Breast epithelium (tissue), 4 donors: Measurements from ENCODE around the gene GABRE. TPM values are rescaled to one million over a fixed set of nuclear protein-coding genes. Genes with fewer than 3 reads are reported as not detected.

Experiments
- DNase-seq, 2 donors: peaks; one replicate each; pipeline ENCODE4 v3.0.0-alpha.2; 2019; ENCODE audit warnings: low spot score in 2 of 2
- H3K27ac ChIP-seq, 2 donors: fragments of 200-600 bp; sonication (generic) in 1 of 2; one replicate each; pipeline ENCODE4 v1.5.1; 2016 to 2019; ENCODE audit warnings: mild to moderate bottlenecking in 1 of 2
- H3K27me3 ChIP-seq, 2 donors: fragments of 200-600 bp; sonication (generic) in 1 of 2; one replicate each; pipeline versions ENCODE4 v1.5.1 to v1.6.0; 2017 to 2019; ENCODE audit warnings: control low read depth in 1 of 2, mild to moderate bottlenecking in 1 of 2
- H3K36me3 ChIP-seq: fragments of 200-600 bp; one replicate; pipeline ENCODE4 v1.5.1; 2019
- H3K4me1 ChIP-seq, 2 donors: fragments of 200-600 bp; sonication (generic); one replicate each; pipeline ENCODE4 v1.5.1; 2016 to 2019; ENCODE audit warnings: control low read depth in 1 of 2
- H3K4me3 ChIP-seq, 3 donors: fragments of 200-600 bp; sonication (generic); 1 replicate in 2 of 3; 2 replicates in 1 of 3; pipeline ENCODE4 v1.5.1; 2016 to 2019; ENCODE audit warnings: mild to moderate bottlenecking in 3 of 3, moderate library complexity in 2 of 3
- H3K9me3 ChIP-seq, 2 donors: fragments of 200-600 bp; sonication (generic) in 1 of 2; one replicate each; pipeline ENCODE4 v1.5.1; 2016 to 2019; ENCODE audit warnings: control low read depth in 1 of 2
- CTCF ChIP-seq, 3 donors: fragments of 450-650 bp; IDR thresholded peaks; one replicate each; pipeline ENCODE4 v1.5.1; 2016 to 2017; ENCODE audit warnings: antibody characterized with exemption in 3 of 3, mild to moderate bottlenecking in 3 of 3, moderate library complexity in 3 of 3
- POLR2A ChIP-seq: fragments of 450-650 bp; IDR thresholded peaks from one replicate; pipeline ENCODE4 v1.6.1; 2016; ENCODE audit warnings: antibody characterized with exemption, mild to moderate bottlenecking, moderate library complexity
- POLR2AphosphoS5 ChIP-seq, 3 donors: sonication (generic); formaldehyde crosslinking; IDR thresholded peaks; one replicate each; pipeline ENCODE4 v1.6.1; 2017; ENCODE audit warnings: antibody characterized with exemption in 3 of 3
- intact Hi-C: fragments of 100-400 bp; cut with DNase I; formaldehyde crosslinking; loops from one replicate; pipeline ENCODE4 v1.15.1; 2023; ENCODE audit warnings: low total_unique reads
- total RNA-seq, 3 donors: library from RNA; depleted of rRNA; stranded (reverse); fragments of >200 nt; gene quantifications; one replicate each; pipeline ENCODE4 v1.1.0, GENCODE V29; 2016

The GABRE gene
- total RNA-seq, 3 donors from 2014 or later = 42.0 to 120 (median 85.5) TPM

- Histone ChIP-seq H3K4me3 (no peak overlapping the region), H3K27me3 (peaks cover 0 to 12% of the 10 kb centered on the region in 2 donors), H3K9me3 (no peaks in the 10 kb centered on the region), H3K4me1 (no peaks in the 10 kb centered on the region), H3K27ac (no peak overlapping the region), H3K36me3 (peaks cover 4% of the 10 kb centered on the region)
- no peak for TF ChIP-seq POLR2AphosphoS5 (IDR thresholded peaks at IDR 0.05)
- no peak for TF ChIP-seq POLR2A
- no peak for TF ChIP-seq CTCF (IDR thresholded peaks at IDR 0.05)
- intact Hi-C loops = no loop called here
- no peak for DNase-seq
These were observed 39.1 kb downstream of the GABRE start for GRCh38 chrX:151935358-151935757.

DNA sequence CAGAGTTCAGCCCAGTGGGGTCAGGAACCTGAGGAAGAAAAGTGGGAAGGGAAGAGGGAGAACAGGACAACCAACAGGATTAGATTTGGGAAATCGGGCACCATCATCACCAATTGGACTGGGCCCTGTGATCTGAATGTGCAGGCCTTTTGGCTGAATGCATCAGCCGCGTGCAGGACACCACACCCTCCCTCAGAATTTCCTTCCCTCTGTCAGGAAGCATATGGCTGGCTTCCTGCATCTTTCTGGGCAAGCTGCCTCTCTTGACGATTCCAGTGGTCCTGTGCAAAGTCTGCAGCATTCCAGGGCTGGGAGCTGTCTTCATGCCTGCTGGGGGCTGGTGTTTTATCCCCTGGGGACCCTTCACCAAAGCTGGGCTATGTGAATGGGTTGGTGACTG lies 45.4 kb downstream of the GABRE start:
- no peaks in the 10 kb centered on the region for H3K36me3 ChIP-seq
- TF ChIP-seq POLR2AphosphoS5 (IDR thresholded peaks at IDR 0.05) (no peak), CTCF (IDR thresholded peaks at IDR 0.05) (no peak), POLR2A (no peak)
- no peak overlapping the region for H3K4me3 ChIP-seq
- H3K27me3 ChIP-seq = no peaks in the 10 kb centered on the region
- DNase-seq = no peak
- no peaks in the 10 kb centered on the region for H3K9me3 ChIP-seq
- H3K4me1 ChIP-seq = no peaks in the 10 kb centered on the region
- H3K27ac ChIP-seq = no peak overlapping the region
- intact Hi-C loops = no loop called here

GRCh38 chrX:151923648-151924047 lies 50.8 kb downstream of the GABRE start:
- Histone ChIP-seq H3K36me3 (no peaks in the 10 kb centered on the region), H3K27me3 (peaks cover 0 to 27% of the 10 kb centered on the region in 2 donors), H3K9me3 (no peaks in the 10 kb centered on the region), H3K4me3 (no peak overlapping the region), H3K27ac (no peak overlapping the region), H3K4me1 (no peaks in the 10 kb centered on the region)
- DNase-seq = no peak
- no peak for TF ChIP-seq POLR2AphosphoS5 (IDR thresholded peaks at IDR 0.05)
- no peak for TF ChIP-seq POLR2A
- TF ChIP-seq CTCF (IDR thresholded peaks at IDR 0.05) = no peak
- intact Hi-C loops = no loop called here

DNA sequence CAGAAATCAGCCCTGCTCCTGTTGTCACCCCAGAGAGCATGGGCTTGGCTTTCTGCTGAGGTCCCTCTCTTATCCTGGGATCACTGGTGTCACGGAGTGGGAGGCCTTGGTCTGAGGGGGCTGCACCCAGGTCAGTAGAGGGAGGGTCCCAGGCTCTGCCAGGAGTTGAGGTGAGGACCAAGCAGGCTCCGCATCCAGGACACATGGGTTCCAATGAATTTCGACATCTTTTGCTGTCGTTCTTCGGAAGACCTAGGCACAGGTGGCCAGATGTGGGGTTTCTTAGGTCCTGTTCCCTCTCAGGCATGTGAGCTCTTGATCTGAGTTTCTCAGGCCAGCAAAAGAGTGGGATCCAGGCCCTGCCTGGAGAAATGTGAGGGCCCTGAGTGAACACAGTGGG lies 51.8 kb downstream of the GABRE start:
- no peaks in the 10 kb centered on the region for H3K9me3 ChIP-seq
- H3K27ac ChIP-seq = no peak overlapping the region
- no peak for TF ChIP-seq POLR2AphosphoS5 (IDR thresholded peaks at IDR 0.05)
- TF ChIP-seq POLR2A = no peak
- TF ChIP-seq CTCF (IDR thresholded peaks at IDR 0.05) = no peak
- no peak for DNase-seq
- no peaks in the 10 kb centered on the region for H3K4me1 ChIP-seq
- no peak overlapping the region for H3K4me3 ChIP-seq
- intact Hi-C loops = no loop called here
- H3K36me3 ChIP-seq = no peaks in the 10 kb centered on the region
- H3K27me3 ChIP-seq = peaks cover 0 to 27% of the 10 kb centered on the region in 2 donors

DNA sequence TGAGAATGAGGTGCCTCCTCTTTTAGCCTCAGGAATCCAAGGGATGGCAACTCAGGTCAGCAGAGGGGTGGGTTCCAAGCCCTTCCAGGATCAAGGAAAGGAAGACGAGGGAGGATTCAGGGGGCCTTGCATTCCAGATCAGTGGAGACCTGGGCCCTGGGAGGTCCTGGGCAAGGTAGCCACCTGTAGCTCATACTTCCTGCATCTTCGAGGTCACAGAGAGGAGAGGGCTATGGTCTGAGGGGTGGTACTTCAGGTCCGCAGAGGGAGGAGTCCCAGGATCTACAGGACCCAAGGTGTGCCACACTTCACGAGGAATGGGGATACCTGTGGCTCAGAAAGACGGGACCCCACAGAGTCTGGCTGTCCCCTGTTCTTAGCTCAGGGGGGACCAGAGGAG lies 52.6 kb downstream of the GABRE start:
- Histone ChIP-seq H3K36me3 (no peaks in the 10 kb centered on the region), H3K9me3 (no peaks in the 10 kb centered on the region), H3K27ac (no peak overlapping the region), H3K27me3 (peaks cover 0 to 27% of the 10 kb centered on the region in 2 donors), H3K4me1 (no peaks in the 10 kb centered on the region), H3K4me3 (no peak overlapping the region)
- DNase-seq = no peak
- no peak for TF ChIP-seq POLR2A
- intact Hi-C loops = no loop called here

DNA sequence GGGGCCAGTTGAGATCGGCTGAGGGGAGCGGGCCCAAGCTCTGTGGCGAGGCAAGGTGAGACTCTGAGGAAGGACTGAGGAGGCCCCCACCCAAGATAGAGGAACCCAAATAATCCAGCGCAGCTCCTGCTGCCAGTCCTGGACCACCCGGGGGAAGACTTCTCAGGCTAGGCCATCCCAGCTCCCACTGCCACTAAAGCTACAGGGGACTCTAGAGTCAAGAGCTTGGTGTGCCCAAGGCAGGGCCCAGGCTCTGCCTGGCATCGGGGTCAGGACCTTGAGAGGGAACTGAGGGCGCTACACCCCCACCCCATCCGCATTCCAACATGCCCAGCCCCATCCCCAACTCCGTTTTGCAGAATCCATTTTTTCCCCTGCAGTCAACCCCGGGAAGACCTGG lies 53.2 kb downstream of the GABRE start:
- Histone ChIP-seq H3K9me3 (no peaks in the 10 kb centered on the region), H3K4me3 (no peak overlapping the region), H3K4me1 (no peaks in the 10 kb centered on the region), H3K36me3 (no peaks in the 10 kb centered on the region), H3K27ac (no peak overlapping the region), H3K27me3 (peaks cover 0 to 27% of the 10 kb centered on the region in 2 donors)
- TF ChIP-seq CTCF (IDR thresholded peaks at IDR 0.05) (no peak), POLR2AphosphoS5 (IDR thresholded peaks at IDR 0.05) (no peak), POLR2A (no peak)
- intact Hi-C loops = no loop called here
- DNase-seq = no peak
